ENCODE results near the gene TRIM27. TPM values are rescaled to one million over a fixed set of nuclear protein-coding genes. Genes with fewer than 3 reads are reported as not detected.
"Not testable (repeated sequence)": the region's sequence is repeated elsewhere in the genome, so short reads cannot be mapped to it uniquely, and the experiment has no call there.

Gene TRIM27
- total RNA-seq, 1 donor from 2014 or later: 64.8 TPM

- Mint-ChIP-seq H3K4me3 (peak overlapping the region; percentile 65), H3K4me1 (peaks cover 16% of the 10 kb centered on the region), H3K27ac (no peak overlapping the region), H3K27me3 (peaks cover 20% of the 10 kb centered on the region), H3K36me3 (ENCODE audit: low read depth) (no peaks in the 10 kb centered on the region), H3K9me3 (no peaks in the 10 kb centered on the region)
- intact Hi-C loops (cut with micrococcal nuclease): no loop called here
- CTCF ChIA-PET: no interaction called here
- POLR2A ChIA-PET: interaction anchor here (0.7 kb wide), 1 partner anchor 1474 kb away, joined by 3 read pairs; no protein-coding TSS in a partner anchor
- DNase-seq: no peak
- peak; percentile 77 for ATAC-seq (ENCODE audit: low read depth)
- TF ChIP-seq CTCF (IDR thresholded peaks at IDR 0.05): no peak
These were observed 29.3 kb upstream of the TRIM27 start for GRCh38 chr6:28953039-28953584.

- H3K4me1 Mint-ChIP-seq: peaks cover 16% of the 10 kb centered on the region
- POLR2A ChIA-PET; H3K9me3 Mint-ChIP-seq; H3K4me3 Mint-ChIP-seq; H3K27me3 Mint-ChIP-seq; DNase-seq; CTCF ChIA-PET; ATAC-seq (ENCODE audit: low read depth); H3K36me3 Mint-ChIP-seq (ENCODE audit: low read depth); H3K27ac Mint-ChIP-seq: not testable (repeated sequence)
- intact Hi-C loops (cut with micrococcal nuclease): loop anchor here (10.0 kb wide), 1 partner anchor 1265 kb away; no protein-coding TSS in a partner anchor
These were observed 25.9 kb upstream of the TRIM27 start for GRCh38 chr6:28949656-28950195.

GRCh38 chr6:28948782-28949486 is 25.1 kb upstream of the TRIM27 start:
- DNase-seq: no peak
- TF ChIP-seq CTCF (IDR thresholded peaks at IDR 0.05): no peak
- CTCF ChIA-PET: no interaction called here
- H3K36me3 Mint-ChIP-seq (ENCODE audit: low read depth): peaks cover 3% of the 10 kb centered on the region
- peaks cover 21% of the 10 kb centered on the region for H3K4me1 Mint-ChIP-seq
- peaks cover 8% of the 10 kb centered on the region for H3K27me3 Mint-ChIP-seq
- H3K4me3 Mint-ChIP-seq: no peak overlapping the region
- POLR2A ChIA-PET: no interaction called here
- H3K27ac Mint-ChIP-seq: no peak overlapping the region
- H3K9me3 Mint-ChIP-seq: no peaks in the 10 kb centered on the region
- ATAC-seq (ENCODE audit: low read depth): no peak
- intact Hi-C loops (cut with micrococcal nuclease): loop anchor here (10.0 kb wide), 1 partner anchor 1264 kb away; no protein-coding TSS in a partner anchor

GRCh38 chr6:28947831-28948270 is 24.1 kb upstream of the TRIM27 start:
- H3K27me3 Mint-ChIP-seq: peaks cover 5% of the 10 kb centered on the region
- ChIA-PET POLR2A (no interaction called here), CTCF (no interaction called here)
- H3K4me3 Mint-ChIP-seq: no peak overlapping the region
- no peak overlapping the region for H3K27ac Mint-ChIP-seq
- intact Hi-C loops (cut with micrococcal nuclease): loop anchor here (10.0 kb wide), 1 partner anchor 1263 kb away; no protein-coding TSS in a partner anchor
- no peak for TF ChIP-seq CTCF (IDR thresholded peaks at IDR 0.05)
- ATAC-seq (ENCODE audit: low read depth) (no peak), DNase-seq (no peak)
- peaks cover 3% of the 10 kb centered on the region for H3K36me3 Mint-ChIP-seq (ENCODE audit: low read depth)
- H3K9me3 Mint-ChIP-seq: no peaks in the 10 kb centered on the region
- H3K4me1 Mint-ChIP-seq: peaks cover 23% of the 10 kb centered on the region

GRCh38 chr6:28947067-28947765 is 23.4 kb upstream of the TRIM27 start:
- TF ChIP-seq CTCF (IDR thresholded peaks at IDR 0.05): no peak
- CTCF ChIA-PET: no interaction called here

More at GRCh38 chr6:28947067-28947765, 23.4 kb upstream of the TRIM27 start:
- peaks cover 3% of the 10 kb centered on the region for H3K27me3 Mint-ChIP-seq
- intact Hi-C loops (cut with micrococcal nuclease): loop anchor here (10.0 kb wide), 1 partner anchor 1262 kb away; no protein-coding TSS in a partner anchor
- no peak for ATAC-seq (ENCODE audit: low read depth)
- peaks cover 3% of the 10 kb centered on the region for H3K36me3 Mint-ChIP-seq (ENCODE audit: low read depth)
- H3K4me3 Mint-ChIP-seq: no peak overlapping the region
- POLR2A ChIA-PET: interaction anchor here (0.6 kb wide), 1 partner anchor 110 kb away, joined by 3 read pairs; no protein-coding TSS in a partner anchor
- no peak for DNase-seq
- no peaks in the 10 kb centered on the region for H3K9me3 Mint-ChIP-seq
- peaks cover 24% of the 10 kb centered on the region for H3K4me1 Mint-ChIP-seq
- no peak overlapping the region for H3K27ac Mint-ChIP-seq
